ENCODE results near the gene IGSF9B.

DNA sequence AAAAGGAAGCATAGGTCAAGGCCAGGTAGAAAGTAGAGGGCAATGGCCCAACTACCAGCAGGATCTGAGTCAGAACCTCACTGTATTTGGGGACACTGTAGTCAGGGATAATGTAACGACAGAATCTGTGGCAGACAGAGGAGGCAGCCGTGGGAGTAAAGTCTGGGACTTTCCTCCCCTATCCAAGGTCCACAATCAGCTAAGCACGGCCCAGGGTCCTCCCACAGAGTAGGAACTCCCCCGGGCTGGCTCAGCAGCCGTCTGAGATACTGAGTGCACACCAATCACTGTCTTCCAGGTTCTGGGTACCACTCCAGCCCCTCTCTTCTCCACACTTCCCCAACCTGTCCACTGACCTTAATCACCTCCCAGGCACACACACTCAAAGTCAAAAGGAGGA is 3.2 kb downstream of the IGSF9B start:
- TF ChIP-seq CTCF (optimal IDR thresholded peaks at IDR 0.05 in 1 of 3, IDR thresholded peaks at IDR 0.05 in 1 of 3, conservative IDR thresholded peaks at IDR 0.05 in 1 of 3; ENCODE audit: extremely low read depth in 1 of 3, insufficient read depth in 2 of 3, low read length in 3 of 3) (no peak), EZH2 (IDR thresholded peaks at IDR 0.05; ENCODE audit: low read length) (no peak)

Measured in keratinocyte (primary cell).